Right atrium auricular region (tissue), 2 donors: ENCODE measurements around the gene RNF224. TPM values are rescaled to one million over a fixed set of nuclear protein-coding genes. Genes with fewer than 3 reads are reported as not detected.
"Not testable (repeated sequence)": the region's sequence is repeated elsewhere in the genome, so short reads cannot be mapped to it uniquely, and the experiment has no call there.

Experiments
- DNase-seq: peaks from one replicate; pipeline ENCODE4 v3.0.0-alpha.2; 2019; ENCODE audit warnings: low spot score
- H3K27ac ChIP-seq, 2 donors: fragments of 200-600 bp; sonication (generic); 1 replicate in 1 of 2; 2 replicates in 1 of 2; pipeline ENCODE4 v1.5.1; 2016 to 2019
- H3K27me3 ChIP-seq, 2 donors: fragments of 200-600 bp; sonication (generic); one replicate each; pipeline versions ENCODE4 v1.5.1 to v1.6.0; 2017 to 2019
- H3K36me3 ChIP-seq: fragments of 200-600 bp; sonication (generic); one replicate; pipeline ENCODE4 v1.5.1; 2016
- H3K4me1 ChIP-seq, 2 donors: fragments of 200-600 bp; sonication (generic); one replicate each; pipeline versions ENCODE4 v1.5.1 to v1.6.0; 2017 to 2019
- H3K4me3 ChIP-seq, 2 donors: fragments of 200-600 bp; sonication (generic); 1 replicate in 1 of 2; 2 replicates in 1 of 2; pipeline ENCODE4 v1.5.1; 2017 to 2019; ENCODE audit warnings: mild to moderate bottlenecking in 1 of 2, moderate library complexity in 1 of 2
- H3K9me3 ChIP-seq, 2 donors: fragments of 200-600 bp; sonication (generic); one replicate each; pipeline ENCODE4 v1.5.1; 2019
- CTCF ChIP-seq, 2 donors: fragments of 200-600 bp; sonication (generic); IDR thresholded peaks; one replicate each; pipeline ENCODE4 v1.5.1; 2019; ENCODE audit warnings: antibody characterized with exemption in 2 of 2
- total RNA-seq, 2 donors: library from RNA; depleted of rRNA; stranded (reverse); fragments of >200 nt; gene quantifications; one replicate each; pipeline ENCODE4 v1.1.0, GENCODE V29; 2016

Gene RNF224
- total RNA-seq, 2 donors from 2014 or later = not detected

GRCh38 chr9:137240841-137241489 is 13.7 kb downstream of the RNF224 start, which contains the start of gene TUBB4B:
Gene TUBB4B (plus strand): TSS chr9:137241287. CDS start chr9:137241361, 74 bp downstream.
- H3K36me3 ChIP-seq = peaks cover 23% of the 10 kb centered on the region
- H3K27me3 ChIP-seq = no peaks in the 10 kb centered on the region
- H3K27ac ChIP-seq = peak within 1 kb of the TSS; percentile 95 to 99
- peaks cover 0 to 68% of the 10 kb centered on the region in 2 donors for H3K4me1 ChIP-seq
- peak within 1 kb of the TSS; percentile 84 for H3K4me3 ChIP-seq
- peak; percentile 100 for DNase-seq
- no peaks in the 10 kb centered on the region for H3K9me3 ChIP-seq
- TF ChIP-seq CTCF (IDR thresholded peaks at IDR 0.05) = no peak

GRCh38 chr9:137241490-137242268 is 14.4 kb downstream of the RNF224 start:
- Histone ChIP-seq H3K4me3 (peak overlapping the region; percentile 84), H3K9me3 (no peaks in the 10 kb centered on the region), H3K27ac (peak overlapping the region; percentile 88 to 94), H3K36me3 (peaks cover 23% of the 10 kb centered on the region), H3K4me1 (peaks cover 0 to 61% of the 10 kb centered on the region in 2 donors), H3K27me3 (no peaks in the 10 kb centered on the region)
- peak; percentile 71 for DNase-seq
- TF ChIP-seq CTCF (IDR thresholded peaks at IDR 0.05) = no peak

- DNase-seq = no peak
- peak overlapping the region; percentile 88 to 94 for H3K27ac ChIP-seq
- peaks cover 0 to 53% of the 10 kb centered on the region in 2 donors for H3K4me1 ChIP-seq
- H3K27me3 ChIP-seq = no peaks in the 10 kb centered on the region
- no peaks in the 10 kb centered on the region for H3K9me3 ChIP-seq
- TF ChIP-seq CTCF (IDR thresholded peaks at IDR 0.05) = no peak
- H3K4me3 ChIP-seq = peak overlapping the region; percentile 84
- peaks cover 23% of the 10 kb centered on the region for H3K36me3 ChIP-seq
These were observed 15.2 kb downstream of the RNF224 start for GRCh38 chr9:137242269-137243203.

GRCh38 chr9:137243266-137243625 is 15.9 kb downstream of the RNF224 start:
- H3K9me3 ChIP-seq, H3K4me3 ChIP-seq, H3K27ac ChIP-seq, DNase-seq, H3K27me3 ChIP-seq: not testable (repeated sequence)
- Histone ChIP-seq H3K4me1 (peaks cover 0 to 46% of the 10 kb centered on the region in 2 donors), H3K36me3 (peaks cover 23% of the 10 kb centered on the region)

GRCh38 chr9:137243626-137244485 is 16.6 kb downstream of the RNF224 start:
- no peak for TF ChIP-seq CTCF (IDR thresholded peaks at IDR 0.05)
- Histone ChIP-seq H3K4me1 (peaks cover 0 to 40% of the 10 kb centered on the region in 2 donors), H3K9me3 (no peaks in the 10 kb centered on the region), H3K4me3 (no peak overlapping the region), H3K36me3 (peaks cover 23% of the 10 kb centered on the region), H3K27me3 (no peaks in the 10 kb centered on the region), H3K27ac (no peak overlapping the region)
- DNase-seq = no peak
